Measurements from ENCODE around the gene ATP2C2.

GRCh38 chr16:84416407-84417321 lies 48.3 kb downstream of the ATP2C2 start:
- TF ChIP-seq CTCF (conservative IDR thresholded peaks at IDR 0.05; ENCODE audit: low read depth in 2 of 2) (no peak), POLR2AphosphoS5 (IDR thresholded peaks at IDR 0.05; ENCODE audit: low read depth) (no peak), NANOG (IDR thresholded peaks at IDR 0.05; ENCODE audit: borderline replicate concordance) (no peak), ETS1 (IDR thresholded peaks at IDR 0.05) (no peak), EZH2 (IDR thresholded peaks at IDR 0.05; ENCODE audit: low read depth, unreplicated experiment) (no peak), JUNB (IDR thresholded peaks at IDR 0.05; ENCODE audit: unreplicated experiment) (no peak), EZH2phosphoT487 (IDR thresholded peaks at IDR 0.05; ENCODE audit: unreplicated experiment) (no peak)
